HG02973 (cell line): ENCODE results near the gene SLC9A8.

Experiments used
- ATAC-seq: cut with Tn5 transposase; IDR thresholded peaks from one replicate; pipeline ENCODE4 v1.9.1; 2021; ENCODE audit warnings: moderate library complexity; ENCODE audit not compliant: unreplicated experiment

SLC9A8 gene

DNA sequence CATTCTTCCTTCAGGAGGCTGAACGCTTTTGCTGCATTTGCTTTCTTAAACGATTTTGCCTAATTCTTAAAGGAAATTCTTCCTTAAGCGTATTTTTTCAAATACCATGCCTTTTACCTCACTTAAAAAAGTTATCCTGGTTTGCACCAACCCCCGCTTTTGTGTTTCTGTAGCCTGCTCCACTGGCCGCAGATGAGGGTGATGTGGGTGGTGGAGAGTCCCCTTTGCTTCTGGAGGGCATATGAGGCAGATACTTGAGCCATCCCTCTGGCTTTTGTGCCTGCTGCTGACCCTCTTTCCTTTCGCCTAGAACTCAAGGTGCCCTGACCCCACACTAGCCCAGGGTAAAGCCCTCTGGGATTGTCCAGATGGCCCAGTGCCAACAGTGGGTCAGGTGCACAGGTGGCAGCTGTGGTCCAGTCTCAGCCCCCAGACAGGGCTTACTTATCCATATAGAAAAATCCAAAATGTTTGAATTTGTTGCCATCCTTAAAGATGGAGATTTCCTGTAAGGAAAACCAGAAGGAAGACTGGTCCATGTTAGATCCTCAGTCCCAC is 58.8 kb downstream of the SLC9A8 start:
- no peak for ATAC-seq

DNA sequence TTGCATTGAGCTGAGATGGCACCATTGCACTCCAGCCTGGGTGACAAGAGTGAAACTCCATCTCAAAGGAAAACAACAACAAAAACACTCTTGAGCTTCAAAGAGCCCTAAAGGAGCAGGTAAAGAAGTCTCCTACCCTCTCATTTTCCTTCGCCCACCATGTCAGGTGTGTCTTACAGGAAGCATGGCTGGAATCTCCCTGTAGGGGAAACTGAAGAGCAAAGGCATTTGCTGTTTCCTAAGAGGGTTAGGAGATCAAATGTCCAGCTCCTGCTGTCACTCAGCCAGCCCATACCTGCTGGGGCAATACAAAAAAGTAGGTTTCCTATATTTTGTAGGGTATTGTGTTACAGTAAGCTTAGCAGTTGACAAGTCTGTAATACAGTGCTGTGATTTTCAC is 59.4 kb downstream of the SLC9A8 start:
- no peak for ATAC-seq

DNA sequence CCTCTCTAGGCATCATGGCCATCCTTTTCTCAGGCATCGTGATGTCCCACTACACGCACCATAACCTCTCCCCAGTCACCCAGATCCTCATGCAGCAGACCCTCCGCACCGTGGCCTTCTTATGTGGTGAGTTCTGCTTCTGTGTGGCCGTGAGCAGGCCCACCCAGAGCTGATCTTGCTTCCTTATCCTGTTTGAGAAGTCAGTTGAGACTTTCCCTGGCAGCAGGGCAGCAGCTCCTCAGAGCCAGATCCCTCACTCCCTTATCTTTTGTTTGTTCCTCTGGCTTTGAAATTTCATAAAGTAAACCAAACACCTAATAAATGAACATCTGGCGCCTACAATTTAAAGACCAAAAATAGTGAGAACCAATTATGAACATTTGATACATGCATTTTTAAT is 62.1 kb downstream of the SLC9A8 start:
- ATAC-seq: no peak

DNA sequence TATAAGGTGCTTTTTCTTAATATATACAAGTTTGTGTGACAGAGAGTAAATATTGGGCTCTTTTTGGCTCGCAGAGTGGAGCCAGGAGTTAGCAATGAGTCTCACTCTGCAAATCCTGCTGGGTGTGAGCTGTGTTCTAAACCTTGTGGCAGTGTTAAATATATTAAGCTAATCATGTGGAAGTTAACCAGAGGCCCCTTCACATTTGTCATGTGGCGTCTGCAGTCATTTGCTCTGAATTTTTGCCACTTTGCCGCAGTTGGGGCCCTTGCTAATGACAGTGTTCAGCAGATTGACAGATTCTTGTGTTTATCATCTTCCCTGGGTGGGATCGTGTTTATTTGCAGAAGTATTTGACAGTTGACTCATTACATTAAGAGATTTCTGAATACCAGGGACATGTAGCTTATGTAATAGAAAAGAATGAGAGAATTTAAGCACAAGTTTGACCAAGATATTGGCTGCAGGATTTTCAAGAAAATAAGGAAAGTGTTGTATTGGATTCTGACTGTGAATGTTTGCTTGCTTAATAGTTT is 64.8 kb downstream of the SLC9A8 start:
- ATAC-seq: no peak

DNA sequence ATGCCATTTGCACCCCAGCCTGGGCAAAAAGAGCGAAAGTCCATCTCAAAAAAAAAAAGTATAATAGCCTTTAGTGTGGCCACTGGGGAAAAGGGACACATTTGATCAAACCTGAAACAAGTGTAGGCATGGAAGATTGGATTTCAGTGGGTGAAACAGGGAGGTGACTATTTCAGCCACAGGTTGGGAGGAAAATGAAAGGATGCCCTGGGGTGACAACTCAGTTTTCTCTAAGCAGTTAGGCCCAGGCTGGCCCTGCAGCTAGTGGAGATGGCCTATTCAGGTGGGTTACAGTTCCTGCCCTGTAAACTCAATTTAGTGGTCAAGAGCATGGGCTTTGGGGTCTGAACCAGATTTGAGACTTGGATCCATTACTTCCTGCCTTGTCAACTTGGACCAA is 66.3 kb downstream of the SLC9A8 start:
- ATAC-seq: no peak

DNA sequence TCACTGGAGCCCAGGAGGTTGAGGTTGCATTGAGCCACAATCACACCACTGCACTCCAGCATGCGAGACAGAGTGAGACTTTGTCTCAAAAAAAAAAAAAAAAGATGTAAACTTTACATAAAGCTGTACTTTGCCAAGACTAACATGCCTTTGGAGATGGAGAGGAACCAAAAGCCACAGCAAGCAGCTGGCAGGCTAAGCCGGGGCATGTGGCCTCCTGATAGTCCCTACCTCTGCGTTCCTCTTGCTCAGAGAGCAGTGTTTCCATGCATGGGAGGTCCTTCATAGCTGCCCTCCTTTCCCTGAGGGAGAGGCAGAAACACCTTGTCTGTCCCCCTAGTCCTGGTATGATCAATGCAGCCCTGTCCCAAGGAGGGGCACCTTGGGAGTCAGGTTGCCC is 67.5 kb downstream of the SLC9A8 start:
- ATAC-seq: no peak

DNA sequence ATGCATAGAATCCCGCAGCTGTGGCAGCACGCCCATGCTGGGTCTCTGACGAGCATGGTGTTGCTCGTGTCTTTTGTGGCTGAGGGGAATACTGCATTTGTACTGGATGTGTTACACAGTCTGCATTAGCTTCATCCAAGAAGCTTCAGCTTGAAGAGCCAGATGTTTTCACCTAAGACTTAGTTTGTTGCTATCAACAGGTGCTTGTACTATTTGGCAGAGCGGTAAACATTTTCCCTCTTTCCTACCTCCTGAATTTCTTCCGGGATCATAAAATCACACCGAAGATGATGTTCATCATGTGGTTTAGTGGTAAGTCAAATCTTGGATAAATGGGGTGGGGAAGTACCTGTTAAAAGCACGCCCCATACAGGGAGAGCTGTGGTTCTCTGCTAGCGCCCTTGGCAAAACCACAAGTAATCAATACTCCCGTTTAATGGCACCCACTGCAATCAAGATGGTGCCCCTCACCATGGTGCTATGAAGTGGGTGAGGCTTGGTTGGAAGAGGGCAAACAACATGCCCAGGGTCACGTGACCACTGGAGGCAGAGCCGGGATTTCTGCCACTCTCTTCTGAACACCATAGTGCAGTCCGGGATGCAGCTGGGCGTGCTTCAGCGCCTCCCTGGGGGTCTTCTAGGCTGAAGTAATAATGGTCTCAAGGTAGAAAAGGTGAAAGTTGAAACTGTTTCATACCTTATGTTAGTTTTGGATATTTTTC is 68.3 kb downstream of the SLC9A8 start:
- ATAC-seq: no peak

DNA sequence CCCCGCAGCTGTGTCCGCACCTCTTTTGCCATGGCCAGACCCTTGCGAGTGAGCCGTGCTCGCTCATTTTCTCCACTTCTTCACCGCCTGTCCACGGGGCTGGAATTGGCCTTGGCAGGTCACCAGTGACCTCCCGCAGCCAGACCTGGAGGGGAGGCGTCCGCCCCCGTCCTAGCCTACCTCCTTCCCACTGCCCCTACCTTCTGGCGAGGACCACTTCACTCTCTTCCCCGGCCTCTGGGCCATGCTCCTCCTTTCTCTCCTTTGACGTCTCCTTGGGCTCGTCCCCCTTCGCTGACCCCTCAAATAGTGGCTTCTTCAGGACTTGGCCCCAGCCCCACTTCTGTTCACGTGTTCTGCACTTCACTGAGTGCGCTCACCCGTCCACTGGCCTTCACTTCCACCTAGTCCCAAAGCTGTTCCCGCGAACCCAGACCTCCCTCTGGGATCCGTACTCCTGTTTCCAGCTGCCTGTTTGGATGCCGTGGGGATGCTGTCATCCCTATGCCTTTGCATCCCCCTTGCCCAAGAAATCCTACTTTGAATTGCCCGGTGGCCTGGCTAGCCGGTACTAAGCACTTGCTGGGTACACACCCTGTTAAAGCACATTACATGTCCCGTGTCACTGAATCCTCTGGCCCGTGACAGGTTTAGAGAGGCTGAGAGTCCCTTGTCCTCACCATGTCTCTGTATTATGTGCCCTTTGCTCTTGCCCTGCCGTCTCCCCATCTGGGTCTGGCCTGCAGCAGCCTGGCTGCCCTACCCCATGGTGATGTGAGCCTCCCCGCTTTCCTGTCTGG is 69.7 kb downstream of the SLC9A8 start:
- ATAC-seq: no peak

DNA sequence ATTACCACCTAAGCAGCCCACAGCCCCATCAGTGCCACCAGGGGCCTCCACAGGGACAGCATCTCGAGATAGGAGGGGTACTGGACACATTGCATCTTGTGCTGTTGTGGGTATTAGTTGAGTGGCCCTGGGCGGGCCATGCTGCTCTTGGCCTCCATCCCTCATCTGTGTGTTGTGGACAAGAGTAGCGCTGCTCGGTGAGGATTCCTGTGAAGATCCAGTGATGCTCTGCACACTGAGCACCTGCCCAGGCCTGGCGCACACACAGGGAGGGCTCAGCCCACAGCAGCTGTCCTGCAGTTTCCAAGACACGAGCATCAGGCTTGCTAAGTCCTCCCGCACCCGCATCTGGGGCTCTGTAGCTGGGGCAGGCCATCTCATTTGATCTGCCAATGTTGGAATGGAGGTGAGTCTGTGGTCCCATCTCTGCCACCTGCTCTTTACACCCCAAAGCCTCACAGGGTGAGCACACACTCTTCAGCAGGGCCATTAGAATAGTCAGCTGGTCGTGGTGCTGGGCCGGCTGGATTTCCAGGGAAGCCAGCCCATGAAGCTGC is 70.7 kb downstream of the SLC9A8 start:
- ATAC-seq: no peak

DNA sequence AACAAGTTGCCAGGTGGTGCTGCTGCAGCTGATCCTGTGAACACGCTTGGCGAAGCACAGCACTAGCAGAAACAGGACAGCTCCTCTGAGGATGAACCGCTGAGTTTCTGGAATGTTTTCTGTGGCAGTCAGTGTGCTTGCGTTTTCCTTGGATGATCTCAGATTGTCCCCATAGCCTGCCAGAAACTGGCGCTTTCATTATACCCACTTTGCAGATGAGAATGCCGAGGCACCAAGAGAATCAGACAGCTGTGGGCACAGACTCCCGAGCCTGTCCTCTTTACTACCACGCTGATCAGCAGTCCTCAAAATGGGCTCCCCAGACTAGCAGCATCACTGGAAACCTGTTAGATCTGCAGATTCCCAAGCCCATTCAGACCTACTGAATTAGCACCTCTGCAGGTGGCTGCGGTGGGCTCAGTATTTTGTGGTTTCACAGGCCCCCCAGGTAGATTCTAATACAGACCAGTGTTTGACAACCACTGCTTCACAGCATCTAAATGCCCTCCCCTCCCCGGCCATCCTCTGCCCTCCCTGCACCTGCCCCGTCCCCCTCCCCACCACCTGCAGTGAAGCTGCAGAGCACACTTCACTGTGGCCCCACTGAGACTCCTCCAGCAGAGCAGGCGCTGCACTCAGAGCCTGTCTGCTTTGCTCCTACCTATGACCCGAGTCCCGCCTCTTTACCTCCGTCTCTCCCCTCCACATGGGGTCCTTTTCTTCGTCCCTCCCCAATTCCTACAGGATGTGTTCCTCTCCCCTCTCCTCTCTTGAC is 73.1 kb downstream of the SLC9A8 start:
- ATAC-seq: no peak

DNA sequence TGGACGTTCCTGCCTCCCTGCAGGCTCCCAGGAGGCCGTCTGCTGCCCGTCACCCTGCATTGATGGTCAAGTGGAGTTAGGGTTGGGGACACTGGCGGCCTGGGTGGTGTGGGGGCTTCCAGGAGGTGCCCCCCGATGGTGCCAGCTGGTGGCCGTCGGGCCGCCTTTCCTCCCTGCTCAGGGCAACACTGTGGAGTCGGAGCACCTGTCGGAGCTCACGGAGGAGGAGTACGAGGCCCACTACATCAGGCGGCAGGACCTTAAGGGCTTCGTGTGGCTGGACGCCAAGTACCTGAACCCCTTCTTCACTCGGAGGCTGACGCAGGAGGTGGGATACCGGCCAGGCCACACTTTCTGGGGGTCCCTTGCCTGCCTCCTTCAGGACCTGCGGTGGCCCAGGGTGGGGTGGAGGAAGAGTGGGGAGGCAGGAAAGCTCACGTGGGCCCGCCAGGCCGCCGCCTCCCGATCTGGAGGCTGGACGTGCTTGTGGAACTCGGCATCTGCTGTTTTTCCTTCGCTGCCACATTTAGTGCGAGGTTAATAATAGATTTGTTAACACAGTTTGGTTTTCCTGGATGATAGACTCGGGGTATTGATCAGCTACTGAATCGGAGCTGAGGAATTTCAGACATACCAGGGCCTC is 74.1 kb downstream of the SLC9A8 start:
- ATAC-seq: no peak

DNA sequence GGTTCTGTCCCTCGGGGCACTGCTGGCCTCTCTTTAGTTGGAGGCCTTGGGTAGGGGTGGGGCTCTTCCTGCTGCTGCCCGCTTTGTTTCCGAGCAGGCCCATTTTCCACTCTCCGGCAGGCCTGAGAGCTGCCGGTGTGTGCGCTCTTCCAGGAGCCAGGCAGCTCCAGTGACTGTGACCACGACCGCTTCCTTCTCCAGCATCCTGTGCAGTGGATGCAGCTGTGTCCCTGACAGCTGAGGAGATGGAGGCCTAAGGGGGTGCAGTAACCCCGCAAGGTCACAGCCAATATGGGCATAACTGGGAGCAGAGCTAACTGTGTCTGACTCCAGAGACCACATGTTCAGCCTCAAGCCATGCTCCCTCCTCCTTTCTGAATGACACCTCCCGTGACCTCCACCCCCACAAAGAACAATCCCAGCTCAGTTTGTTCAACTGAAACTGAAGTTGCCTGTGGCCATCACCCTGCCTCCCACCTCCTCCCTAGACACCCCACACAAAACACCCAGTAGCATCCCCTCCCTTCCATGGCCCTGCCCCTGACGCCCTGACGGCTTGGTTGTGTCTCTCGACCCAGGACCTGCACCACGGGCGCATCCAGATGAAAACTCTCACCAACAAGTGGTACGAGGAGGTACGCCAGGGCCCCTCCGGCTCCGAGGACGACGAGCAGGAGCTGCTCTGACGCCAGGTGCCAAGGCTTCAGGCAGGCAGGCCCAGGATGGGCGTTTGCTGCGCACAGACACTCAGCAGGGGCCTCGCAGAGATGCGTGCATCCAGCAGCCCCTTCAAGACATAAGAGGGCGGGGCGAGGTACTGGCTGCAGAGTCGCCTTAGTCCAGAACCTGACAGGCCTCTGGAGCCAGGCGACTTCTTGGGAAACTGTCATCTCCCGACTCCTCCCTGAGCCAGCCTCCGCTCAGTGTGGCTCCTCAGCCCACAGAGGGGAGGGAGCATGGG is 74.9 kb downstream of the SLC9A8 start:
- ATAC-seq: no peak

DNA sequence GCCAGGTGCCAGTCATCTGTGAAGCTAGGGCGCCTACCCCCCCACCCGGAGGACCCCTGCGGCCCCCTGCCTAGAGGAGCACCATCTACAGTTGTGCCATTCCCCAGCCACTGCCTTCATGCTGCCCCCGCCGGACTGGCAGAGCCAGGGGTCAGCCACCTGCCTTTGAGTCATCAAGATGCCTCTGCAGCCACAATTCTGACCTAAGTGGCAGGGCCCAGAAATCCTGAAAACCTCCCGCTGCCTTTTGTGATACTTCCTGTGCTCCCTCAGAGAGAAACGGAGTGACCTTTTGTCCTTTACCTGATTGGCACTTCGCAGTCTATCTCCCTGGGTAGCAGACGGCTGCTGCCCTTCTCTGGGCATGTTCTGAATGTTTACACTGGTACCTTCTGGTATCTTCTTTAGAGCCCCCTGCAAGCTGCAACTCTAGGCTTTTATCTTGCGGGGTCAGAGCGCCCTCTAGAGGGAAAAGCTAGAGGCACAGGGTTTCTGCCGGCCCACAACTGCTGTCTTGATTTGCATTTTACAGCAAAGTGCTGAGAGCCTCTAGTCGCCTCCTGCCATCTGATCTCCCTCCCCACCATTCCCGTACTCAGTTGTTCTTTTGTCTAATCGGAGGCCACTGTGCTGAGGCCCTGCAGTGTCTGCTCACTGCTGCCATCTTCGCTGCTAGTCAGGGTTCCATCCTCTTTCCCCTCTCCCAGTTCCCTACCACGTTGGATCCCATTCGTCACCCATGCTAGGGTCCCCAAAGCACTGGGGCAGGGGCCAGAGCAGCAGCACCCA is 75.8 kb downstream of the SLC9A8 start:
- ATAC-seq: no peak

DNA sequence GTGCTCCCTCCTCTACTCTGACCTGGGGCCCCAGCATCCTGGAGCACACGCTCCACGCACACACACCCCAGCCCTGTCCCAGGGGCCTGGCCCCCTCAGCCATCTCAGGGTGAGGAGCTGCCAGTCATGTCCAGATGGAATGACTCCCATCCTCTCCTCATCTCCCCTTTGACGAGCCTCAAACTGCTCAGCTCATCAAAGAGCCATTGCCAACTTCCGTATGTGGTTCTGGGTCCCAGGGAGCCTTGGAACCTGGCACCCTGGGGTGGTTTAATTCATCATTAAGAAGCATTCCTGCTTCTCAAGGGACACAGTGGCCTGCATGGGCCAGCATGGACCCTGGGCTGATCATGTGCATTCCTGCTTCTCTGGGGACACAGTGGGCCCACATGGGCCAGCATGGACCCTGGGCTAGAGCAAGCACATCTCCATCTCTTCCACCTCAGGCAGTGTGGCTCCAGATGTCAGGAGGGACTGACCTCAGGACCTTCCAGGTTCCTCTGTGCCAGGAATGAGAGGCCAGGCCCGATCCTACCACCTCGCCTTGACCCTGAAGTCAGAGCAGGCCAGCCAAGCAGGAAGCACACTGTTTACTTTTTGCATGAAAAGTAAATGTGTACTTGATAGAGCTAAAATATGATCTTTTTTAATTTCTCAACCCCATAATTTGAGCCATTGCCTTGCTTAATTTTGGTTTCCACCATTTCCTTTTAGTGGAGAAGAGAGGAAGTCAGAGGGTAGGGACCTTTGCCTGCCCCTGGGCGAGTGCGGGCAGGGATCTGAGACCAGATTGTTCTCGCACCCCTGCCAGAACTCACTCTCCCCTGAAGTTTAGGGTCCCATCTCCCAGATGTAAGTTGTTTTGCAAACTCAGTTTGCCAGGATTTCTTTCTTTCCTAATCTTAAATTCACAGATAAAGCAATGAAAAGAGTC is 76.6 kb downstream of the SLC9A8 start:
- ATAC-seq: no peak

DNA sequence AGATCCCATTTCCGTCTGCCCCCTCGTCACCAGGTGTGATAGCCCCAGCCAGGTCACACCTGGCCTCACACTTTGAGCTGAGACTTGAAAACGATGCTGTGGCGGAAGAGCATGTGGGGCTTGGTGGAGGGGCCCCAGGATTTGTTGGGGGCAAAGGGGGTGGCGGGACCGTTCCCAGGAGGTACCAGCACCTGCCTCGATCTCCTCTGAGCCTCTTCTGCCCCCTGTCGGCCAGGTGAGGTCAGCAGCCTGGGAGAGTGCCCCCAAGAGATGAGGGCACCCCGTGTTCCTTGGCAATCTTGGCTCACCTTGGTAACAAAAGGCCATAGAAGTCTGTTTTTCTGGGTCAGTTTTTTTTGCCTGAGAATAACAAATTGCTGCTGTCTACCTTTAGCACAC is 77.3 kb downstream of the SLC9A8 start:
- no peak for ATAC-seq

DNA sequence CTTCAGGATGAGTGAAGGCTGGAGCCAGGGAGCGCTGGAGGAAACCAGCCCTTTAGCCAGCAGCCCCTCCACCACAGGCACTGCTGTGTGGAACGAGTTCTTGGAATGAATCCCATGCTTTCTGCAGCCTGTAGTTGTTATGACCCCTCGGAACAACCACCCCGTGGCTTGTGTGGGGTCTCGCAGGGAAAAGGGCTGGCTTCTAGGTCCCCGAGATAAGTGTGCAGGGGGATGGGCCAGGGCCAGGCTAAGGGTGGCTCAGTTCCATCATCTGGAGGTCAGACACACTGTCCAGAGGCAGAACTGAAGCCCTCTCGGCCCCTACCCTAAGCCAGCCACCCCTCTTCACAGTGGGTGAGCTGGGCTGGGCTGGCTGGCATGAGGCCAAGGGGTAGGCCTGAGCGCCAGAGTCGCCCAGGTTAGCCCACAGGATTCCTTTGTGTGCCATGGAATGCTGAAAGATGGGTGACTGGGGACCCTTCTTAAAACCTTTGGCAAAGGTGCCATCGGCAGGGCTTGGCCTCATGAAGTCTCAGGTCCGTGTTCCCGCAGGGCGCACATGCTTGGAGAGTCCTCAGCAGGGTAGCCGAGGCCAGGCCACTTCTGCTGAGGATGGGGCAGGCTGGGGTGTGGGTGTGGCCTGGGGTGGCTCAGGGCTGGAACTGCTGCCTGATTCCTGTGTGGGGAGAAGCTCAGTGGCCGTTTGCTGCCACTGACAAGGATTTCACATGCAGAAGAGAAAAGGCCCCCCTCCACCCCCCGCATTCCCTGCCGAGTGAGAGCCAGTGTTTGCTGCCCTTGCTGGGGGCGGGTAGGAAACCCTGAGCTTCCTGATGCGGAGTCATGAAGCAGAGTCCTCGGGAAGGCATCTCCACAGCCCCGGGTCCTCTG is 78.1 kb downstream of the SLC9A8 start:
- no peak for ATAC-seq
